ENCODE measurements around the gene ACSM2B.
"Not testable (repeated sequence)": the region's sequence is repeated elsewhere in the genome, so short reads cannot be mapped to it uniquely, and the experiment has no call there.

DNA sequence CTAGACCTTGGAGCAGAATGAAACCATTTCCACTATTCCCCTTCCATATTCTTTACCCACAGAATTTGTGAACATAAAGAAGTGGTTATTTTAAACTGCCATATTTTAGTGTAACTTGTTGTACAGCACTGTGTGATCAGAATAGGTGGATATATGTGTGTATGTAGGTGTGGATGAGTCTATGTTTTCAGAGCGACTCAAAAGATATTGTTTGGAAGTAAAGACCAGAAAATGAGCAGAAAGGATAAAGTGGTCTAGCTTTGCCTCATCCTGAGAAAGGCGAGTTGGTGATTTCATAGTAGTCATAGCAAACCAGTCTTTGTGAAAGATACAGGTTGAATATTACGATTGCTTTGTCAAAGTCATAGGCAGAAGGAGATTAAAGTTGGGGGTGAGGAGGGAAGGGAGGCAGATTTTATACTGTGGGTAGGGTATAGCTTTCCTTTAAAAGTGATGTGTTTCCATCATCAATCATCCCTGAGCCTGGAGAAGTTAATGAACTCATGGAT lies 43.8 kb downstream of the ACSM2B start:
- TF ChIP-seq POLR2A, POLR2AphosphoS5 (IDR thresholded peaks at IDR 0.05): not testable (repeated sequence)
- TF ChIP-seq, protein P1, sequence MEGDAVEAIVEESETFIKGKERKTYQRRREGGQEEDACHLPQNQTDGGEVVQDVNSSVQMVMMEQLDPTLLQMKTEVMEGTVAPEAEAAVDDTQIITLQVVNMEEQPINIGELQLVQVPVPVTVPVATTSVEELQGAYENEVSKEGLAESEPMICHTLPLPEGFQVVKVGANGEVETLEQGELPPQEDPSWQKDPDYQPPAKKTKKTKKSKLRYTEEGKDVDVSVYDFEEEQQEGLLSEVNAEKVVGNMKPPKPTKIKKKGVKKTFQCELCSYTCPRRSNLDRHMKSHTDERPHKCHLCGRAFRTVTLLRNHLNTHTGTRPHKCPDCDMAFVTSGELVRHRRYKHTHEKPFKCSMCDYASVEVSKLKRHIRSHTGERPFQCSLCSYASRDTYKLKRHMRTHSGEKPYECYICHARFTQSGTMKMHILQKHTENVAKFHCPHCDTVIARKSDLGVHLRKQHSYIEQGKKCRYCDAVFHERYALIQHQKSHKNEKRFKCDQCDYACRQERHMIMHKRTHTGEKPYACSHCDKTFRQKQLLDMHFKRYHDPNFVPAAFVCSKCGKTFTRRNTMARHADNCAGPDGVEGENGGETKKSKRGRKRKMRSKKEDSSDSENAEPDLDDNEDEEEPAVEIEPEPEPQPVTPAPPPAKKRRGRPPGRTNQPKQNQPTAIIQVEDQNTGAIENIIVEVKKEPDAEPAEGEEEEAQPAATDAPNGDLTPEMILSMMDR (IDR thresholded peaks at IDR 0.05), result not testable (repeated sequence)
